ENCODE results near the gene SPTBN1.

DNA sequence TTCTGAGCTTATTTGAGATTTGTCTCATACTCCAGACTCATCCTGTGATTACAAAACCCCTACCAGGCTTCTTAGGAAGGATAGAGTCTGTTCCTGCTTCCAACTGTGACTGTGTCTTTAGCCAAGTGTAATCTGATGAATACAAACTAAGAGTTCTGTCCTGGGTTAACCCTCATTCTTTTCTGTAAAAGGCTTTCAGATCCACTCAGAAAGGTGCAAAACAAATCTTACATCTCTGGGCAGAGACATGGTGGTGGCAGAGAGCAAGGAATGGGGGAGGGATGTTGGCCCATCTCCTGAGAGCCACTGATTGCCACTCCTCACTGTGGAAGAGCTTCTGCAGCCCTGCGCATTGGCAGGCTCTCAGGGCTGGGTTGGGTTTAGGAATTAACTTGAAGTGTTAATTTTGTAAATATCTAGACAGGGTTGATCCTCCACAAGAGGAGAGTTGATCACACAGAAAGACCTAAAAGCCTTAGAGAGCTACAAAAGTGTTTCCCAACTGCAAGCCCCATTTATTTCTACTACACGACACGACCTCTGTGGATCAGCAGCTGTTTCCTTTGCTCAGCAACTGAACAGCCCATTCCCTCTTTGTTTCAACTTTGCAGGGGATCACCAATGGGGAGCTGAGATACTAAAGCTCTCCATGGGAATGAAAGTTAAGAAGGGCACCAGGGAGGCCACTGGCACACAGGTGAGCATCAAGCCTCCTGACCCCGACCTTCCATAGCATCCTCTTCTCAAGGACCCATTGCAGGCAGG is 23.7 kb upstream of the SPTBN1 start:
- TF ChIP-seq EP300 (IDR thresholded peaks at IDR 0.05; ENCODE audit: borderline replicate concordance) (no peak), TAF1 (IDR thresholded peaks at IDR 0.05; ENCODE audit: low read depth) (no peak), CEBPB (IDR thresholded peaks at IDR 0.05) (no peak), YY1 (IDR thresholded peaks at IDR 0.05; ENCODE audit: low read depth) (no peak), RAD21 (IDR thresholded peaks at IDR 0.05; ENCODE audit: low read depth) (no peak)
- TF ChIP-seq, protein P1, sequence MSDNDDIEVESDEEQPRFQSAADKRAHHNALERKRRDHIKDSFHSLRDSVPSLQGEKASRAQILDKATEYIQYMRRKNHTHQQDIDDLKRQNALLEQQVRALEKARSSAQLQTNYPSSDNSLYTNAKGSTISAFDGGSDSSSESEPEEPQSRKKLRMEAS (IDR thresholded peaks at IDR 0.05), result no peak
